Hepatocyte (in vitro differentiated cells): Measurements from ENCODE around the gene KCNA10.

ENCODE experiments used
- CTCF ChIP-seq: fragments of 200-600 bp; sonication (generic); IDR thresholded peaks from 2 replicates; pipeline ENCODE4 v1.5.1; 2016; ENCODE audit warnings: antibody characterized with exemption, mild to moderate bottlenecking; ENCODE audit not compliant: poor library complexity
- EZH2 ChIP-seq: fragments of 200-600 bp; sonication (generic); IDR thresholded peaks from 2 replicates; pipeline ENCODE4 v1.6.1; 2016; ENCODE audit warnings: antibody characterized with exemption, mild to moderate bottlenecking, borderline replicate concordance
- EZH2phosphoT487 ChIP-seq: fragments of 200-600 bp; sonication (generic); IDR thresholded peaks from one replicate; pipeline ENCODE4 v1.6.1; 2018; ENCODE audit warnings: antibody characterized with exemption, mild to moderate bottlenecking, low read depth, moderate library complexity; ENCODE audit not compliant: unreplicated experiment, severe bottlenecking

- TF ChIP-seq CTCF = no peak
- no peak for TF ChIP-seq EZH2
- no peak for TF ChIP-seq EZH2phosphoT487
Measured at GRCh38 chr1:110529011-110529410, 10.0 kb upstream of the KCNA10 start.
